ENCODE measurements around the gene CALM3.

The CALM3 gene

DNA sequence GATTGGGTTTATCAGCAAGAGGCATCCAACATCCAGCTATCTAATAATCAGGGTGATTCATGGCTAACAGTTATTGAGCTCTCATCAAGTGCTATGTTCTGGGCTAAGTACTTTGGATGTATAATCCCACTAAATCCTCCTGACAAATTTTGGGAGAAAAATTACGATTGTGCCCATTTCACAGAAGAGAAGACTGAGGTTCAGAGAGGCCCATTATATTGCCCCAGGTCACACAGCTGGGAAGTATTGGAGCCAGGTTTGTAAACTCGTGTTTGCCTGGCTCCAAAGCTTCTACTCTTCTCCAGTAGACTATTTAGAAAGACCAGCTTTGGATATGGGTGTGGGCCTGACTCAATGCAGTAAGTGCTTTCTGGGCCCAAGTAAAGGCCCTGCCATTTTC, 20.9 kb upstream of the CALM3 start:
- ChIA-PET CTCF (interaction anchor here (0.7 kb wide), 1 partner anchor 552 kb away, joined by 4 read pairs; no protein-coding TSS in a partner anchor), POLR2A (ENCODE audit: low non-redundant PET) (no interaction called here)
- TF ChIP-seq, protein P1, sequence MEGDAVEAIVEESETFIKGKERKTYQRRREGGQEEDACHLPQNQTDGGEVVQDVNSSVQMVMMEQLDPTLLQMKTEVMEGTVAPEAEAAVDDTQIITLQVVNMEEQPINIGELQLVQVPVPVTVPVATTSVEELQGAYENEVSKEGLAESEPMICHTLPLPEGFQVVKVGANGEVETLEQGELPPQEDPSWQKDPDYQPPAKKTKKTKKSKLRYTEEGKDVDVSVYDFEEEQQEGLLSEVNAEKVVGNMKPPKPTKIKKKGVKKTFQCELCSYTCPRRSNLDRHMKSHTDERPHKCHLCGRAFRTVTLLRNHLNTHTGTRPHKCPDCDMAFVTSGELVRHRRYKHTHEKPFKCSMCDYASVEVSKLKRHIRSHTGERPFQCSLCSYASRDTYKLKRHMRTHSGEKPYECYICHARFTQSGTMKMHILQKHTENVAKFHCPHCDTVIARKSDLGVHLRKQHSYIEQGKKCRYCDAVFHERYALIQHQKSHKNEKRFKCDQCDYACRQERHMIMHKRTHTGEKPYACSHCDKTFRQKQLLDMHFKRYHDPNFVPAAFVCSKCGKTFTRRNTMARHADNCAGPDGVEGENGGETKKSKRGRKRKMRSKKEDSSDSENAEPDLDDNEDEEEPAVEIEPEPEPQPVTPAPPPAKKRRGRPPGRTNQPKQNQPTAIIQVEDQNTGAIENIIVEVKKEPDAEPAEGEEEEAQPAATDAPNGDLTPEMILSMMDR (conservative IDR thresholded peaks at IDR 0.05; ENCODE audit: low read depth) = no peak
- no peak overlapping the region for H3K27ac ChIP-seq
- DNase-seq (ENCODE audit: low spot score) = no peak

DNA sequence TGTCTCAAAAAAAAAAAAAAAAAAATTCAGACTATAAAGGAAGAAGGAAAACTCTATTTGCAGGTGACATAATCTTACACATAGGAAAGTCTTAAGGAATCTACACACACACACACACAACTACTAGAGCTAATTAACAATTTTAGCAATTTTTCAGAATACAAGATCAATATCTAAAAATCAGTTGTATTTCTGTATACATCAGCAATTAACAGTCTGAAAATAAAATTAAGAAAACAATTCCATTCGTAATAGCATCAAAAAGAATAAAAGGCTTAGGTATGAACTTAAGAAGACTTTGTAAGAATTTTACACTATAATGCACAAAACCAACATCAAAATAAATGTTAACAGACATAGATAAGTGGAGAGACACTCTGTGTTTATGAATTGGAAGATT, 15.6 kb upstream of the CALM3 start:
- DNase-seq (ENCODE audit: low spot score) = no peak
- ChIA-PET CTCF (no interaction called here), POLR2A (ENCODE audit: low non-redundant PET) (no interaction called here)
- H3K27ac ChIP-seq = no peak overlapping the region
- TF ChIP-seq, protein P1 (conservative IDR thresholded peaks at IDR 0.05; ENCODE audit: low read depth) = no peak

DNA sequence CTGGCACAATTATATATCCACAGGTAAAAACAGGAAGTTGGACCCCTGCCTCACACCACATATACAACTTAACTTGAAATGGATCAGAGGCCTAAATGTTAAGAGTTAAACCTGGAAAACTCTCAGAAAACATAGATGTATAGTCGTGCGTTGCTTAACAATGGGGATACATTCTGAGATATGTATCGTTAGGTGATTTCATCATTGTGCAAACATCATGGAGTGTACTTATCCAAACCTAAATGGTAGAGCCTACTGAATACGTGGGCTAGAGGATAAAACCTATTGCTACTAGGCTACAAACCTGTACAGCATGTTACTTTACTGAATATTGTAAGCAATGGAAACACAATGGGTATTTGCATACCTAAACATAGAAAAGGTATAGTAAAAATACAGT, 14.8 kb upstream of the CALM3 start:
- ChIA-PET POLR2A (ENCODE audit: low non-redundant PET) (no interaction called here), CTCF (no interaction called here)
- H3K27ac ChIP-seq = no peak overlapping the region
- TF ChIP-seq, protein P1 (conservative IDR thresholded peaks at IDR 0.05; ENCODE audit: low read depth) = no peak
- DNase-seq (ENCODE audit: low spot score) = no peak

DNA sequence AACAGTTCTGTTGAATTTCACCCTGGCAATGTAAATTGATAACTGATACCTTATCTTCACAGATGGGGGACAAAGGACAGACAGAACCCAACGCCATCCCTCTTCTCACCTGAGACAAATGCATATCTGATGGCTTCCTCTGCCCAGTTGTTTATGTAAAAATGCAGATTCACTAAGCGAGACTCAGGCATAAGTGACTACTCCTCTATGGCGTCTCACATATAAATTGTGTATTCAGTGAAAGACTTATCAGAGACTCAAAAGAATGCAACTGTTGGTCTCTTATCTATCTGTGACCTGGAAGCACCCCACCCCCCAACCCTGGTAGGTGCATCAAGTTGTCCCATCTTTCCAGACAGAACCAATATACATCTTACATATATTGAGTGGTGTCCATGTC, 13.3 kb upstream of the CALM3 start:
- TF ChIP-seq, protein P1 (conservative IDR thresholded peaks at IDR 0.05; ENCODE audit: low read depth) = no peak
- ChIA-PET POLR2A (ENCODE audit: low non-redundant PET) (interaction anchor here (0.6 kb wide), 1 partner anchor 32 kb away, joined by 4 read pairs; no protein-coding TSS in a partner anchor), CTCF (no interaction called here)
- no peak overlapping the region for H3K27ac ChIP-seq
- no peak for DNase-seq (ENCODE audit: low spot score)

DNA sequence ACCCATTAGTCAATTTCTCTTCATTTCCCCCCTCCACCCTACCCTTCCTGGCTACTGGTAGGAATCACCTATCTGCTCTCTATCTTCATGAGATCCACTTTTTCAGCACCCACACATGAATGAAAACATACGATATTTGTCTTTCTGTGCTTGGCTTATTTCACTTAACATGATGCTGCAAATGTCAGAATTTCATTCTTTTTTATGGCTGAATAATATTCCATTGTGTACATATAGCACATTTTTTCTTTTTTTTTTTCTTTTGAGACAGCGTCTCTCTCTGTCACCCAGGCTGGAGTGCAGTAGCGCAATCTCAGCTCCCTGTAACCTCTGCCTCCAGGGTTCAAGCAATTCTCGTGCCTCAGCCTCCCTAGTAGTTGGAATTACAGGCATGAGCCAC, 9.9 kb upstream of the CALM3 start:
- CTCF ChIA-PET = no interaction called here
- H3K27ac ChIP-seq = no peak overlapping the region
- POLR2A ChIA-PET (ENCODE audit: low non-redundant PET) = no interaction called here
- TF ChIP-seq, protein P1 (conservative IDR thresholded peaks at IDR 0.05; ENCODE audit: low read depth) = no peak
- DNase-seq (ENCODE audit: low spot score) = no peak

DNA sequence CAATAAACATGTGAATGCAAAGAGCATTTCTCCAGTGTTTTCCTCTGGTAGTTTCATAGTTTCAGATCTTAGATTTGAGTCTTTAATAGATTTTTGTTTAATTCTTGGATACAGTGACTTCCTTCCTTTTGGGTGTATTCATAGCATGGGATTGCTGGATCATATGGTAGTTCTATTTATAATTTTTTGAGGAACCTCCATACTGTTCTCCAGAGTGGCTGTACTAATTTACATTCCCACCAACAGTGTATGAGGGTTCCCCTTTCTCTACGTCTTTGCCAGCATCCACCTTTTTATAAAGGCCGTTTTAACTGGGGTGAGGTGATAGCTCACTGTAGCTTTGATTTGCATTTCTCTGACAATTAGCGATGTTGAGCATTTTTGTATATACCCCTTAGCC, 9.3 kb upstream of the CALM3 start:
- POLR2A ChIA-PET (ENCODE audit: low non-redundant PET) = no interaction called here
- CTCF ChIA-PET = interaction anchor here (0.6 kb wide), 1 partner anchor 313 kb away, joined by 3 read pairs; no protein-coding TSS in a partner anchor
- TF ChIP-seq, protein P1 (conservative IDR thresholded peaks at IDR 0.05; ENCODE audit: low read depth) = no peak
- no peak overlapping the region for H3K27ac ChIP-seq
- DNase-seq (ENCODE audit: low spot score) = no peak

DNA sequence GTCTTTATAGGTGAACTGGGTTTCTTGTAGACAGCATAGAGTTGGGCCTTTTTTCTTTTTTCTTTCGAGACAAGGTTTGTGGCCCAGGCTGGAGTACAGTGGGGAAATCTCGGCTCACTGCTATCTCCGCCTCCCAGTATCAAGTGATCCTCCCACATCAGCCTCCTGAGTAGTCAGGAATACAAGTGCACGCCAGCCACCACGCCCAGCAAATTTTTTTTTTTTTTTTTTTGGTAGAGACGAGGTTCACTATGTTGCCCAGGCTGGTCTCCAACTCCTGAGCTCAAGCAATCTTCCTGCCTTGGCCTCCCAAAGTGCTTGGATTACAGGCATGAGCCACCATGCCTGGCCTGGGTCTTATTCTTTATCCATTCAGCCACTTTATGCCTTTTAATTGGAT, 5.1 kb upstream of the CALM3 start:
- DNase-seq (ENCODE audit: low spot score) = no peak
- CTCF ChIA-PET = no interaction called here
- TF ChIP-seq, protein P1 (conservative IDR thresholded peaks at IDR 0.05; ENCODE audit: low read depth) = no peak
- H3K27ac ChIP-seq = no peak overlapping the region
- POLR2A ChIA-PET (ENCODE audit: low non-redundant PET) = interaction anchor here (0.6 kb wide), 1 partner anchor 29 kb away, joined by 3 read pairs; no protein-coding TSS in a partner anchor
